ENCODE results near the gene ATIC. TPM values are rescaled to one million over a fixed set of nuclear protein-coding genes. Genes with fewer than 3 reads are reported as not detected.

Gene ATIC
- total and polyA plus RNA-seq, 12 donors: 36.1 to 106 (median 48.0) TPM

DNA sequence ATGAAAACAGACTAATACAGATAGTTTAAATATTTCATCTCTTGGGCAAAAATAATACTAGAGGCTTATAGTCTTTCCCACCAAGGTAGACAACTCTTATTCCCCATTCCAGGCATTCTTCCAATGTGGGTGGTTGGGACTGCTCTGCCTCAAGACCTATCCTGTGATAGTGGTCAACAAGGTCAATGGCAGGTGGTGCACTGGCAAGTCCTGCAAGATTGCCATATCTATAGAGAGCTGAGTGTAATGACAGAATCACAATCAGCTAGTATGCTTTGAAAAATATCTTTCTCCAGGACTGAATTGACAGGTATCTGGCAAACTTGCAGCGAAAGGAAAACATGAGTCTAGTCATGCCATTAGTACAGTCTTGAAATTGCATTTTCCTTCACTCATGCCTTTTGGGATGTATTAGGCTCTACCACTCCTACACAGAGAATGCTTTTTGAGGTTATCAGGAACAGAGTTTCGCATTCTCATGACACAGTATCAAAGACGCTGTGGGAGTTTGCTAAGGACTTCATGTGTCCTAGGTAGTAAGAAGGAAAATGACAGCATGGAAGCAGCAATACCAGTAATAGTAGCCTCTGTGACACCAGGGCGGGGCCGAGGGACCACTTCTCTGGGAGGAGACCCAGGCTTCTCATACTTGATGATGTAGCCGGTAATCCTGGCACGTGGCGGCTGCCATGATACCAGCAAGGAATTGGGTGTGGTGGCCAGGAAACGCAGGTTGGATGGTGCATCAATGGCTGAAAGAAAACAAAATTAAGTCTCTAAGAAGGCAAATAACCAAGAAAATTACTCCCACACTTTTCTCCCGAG is 63.0 kb downstream of the ATIC start:
- Histone ChIP-seq H3K36me3 (peaks cover 0 to 100% (median 13%) of the 10 kb centered on the region in 9 donors), H3K4me1 (no peaks in the 10 kb centered on the region), H3K9me3 (no peaks in the 10 kb centered on the region), H3K4me3 (no peak overlapping the region), H3K27ac (no peak overlapping the region), H3K27me3 (no peaks in the 10 kb centered on the region)
- ATAC-seq: no peak
- WGBS, 2 donors: 94 to 97% methylated on average over 10 of the region's 10 CpGs
- TF ChIP-seq, protein P1, sequence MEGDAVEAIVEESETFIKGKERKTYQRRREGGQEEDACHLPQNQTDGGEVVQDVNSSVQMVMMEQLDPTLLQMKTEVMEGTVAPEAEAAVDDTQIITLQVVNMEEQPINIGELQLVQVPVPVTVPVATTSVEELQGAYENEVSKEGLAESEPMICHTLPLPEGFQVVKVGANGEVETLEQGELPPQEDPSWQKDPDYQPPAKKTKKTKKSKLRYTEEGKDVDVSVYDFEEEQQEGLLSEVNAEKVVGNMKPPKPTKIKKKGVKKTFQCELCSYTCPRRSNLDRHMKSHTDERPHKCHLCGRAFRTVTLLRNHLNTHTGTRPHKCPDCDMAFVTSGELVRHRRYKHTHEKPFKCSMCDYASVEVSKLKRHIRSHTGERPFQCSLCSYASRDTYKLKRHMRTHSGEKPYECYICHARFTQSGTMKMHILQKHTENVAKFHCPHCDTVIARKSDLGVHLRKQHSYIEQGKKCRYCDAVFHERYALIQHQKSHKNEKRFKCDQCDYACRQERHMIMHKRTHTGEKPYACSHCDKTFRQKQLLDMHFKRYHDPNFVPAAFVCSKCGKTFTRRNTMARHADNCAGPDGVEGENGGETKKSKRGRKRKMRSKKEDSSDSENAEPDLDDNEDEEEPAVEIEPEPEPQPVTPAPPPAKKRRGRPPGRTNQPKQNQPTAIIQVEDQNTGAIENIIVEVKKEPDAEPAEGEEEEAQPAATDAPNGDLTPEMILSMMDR (IDR thresholded peaks at IDR 0.05): no peak
- intact Hi-C loops (cut with DNase I): no loop called here
- DNase-seq: no peak

DNA sequence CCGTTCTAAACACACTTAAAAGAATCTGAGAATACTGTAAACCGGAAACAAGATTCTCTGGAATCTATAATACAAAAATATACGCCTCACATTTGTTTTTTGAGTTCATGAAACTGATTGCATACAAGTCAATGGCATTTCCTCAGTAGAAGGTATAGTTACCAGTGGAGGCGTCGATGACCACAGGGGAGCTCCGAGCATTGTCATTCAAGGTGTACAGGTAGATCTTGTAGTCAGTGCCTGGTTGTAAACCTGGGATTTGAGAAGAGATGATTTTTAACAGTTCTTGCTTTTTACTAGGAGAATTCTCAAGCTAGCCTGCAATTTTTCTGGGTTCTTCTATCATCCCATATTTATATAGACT is 63.6 kb downstream of the ATIC start:
- ATAC-seq: no peak
- 94 to 97% methylated on average over 6 of the region's 6 CpGs for WGBS, 2 donors
- no peaks in the 10 kb centered on the region for H3K4me1 ChIP-seq
- intact Hi-C loops (cut with DNase I): no loop called here
- TF ChIP-seq, protein P1 (IDR thresholded peaks at IDR 0.05): no peak
- H3K4me3 ChIP-seq: no peak overlapping the region
- no peak for DNase-seq
- peaks cover 0 to 100% (median 16%) of the 10 kb centered on the region in 9 donors for H3K36me3 ChIP-seq
- no peak overlapping the region for H3K27ac ChIP-seq
- H3K27me3 ChIP-seq: no peaks in the 10 kb centered on the region
- no peaks in the 10 kb centered on the region for H3K9me3 ChIP-seq

DNA sequence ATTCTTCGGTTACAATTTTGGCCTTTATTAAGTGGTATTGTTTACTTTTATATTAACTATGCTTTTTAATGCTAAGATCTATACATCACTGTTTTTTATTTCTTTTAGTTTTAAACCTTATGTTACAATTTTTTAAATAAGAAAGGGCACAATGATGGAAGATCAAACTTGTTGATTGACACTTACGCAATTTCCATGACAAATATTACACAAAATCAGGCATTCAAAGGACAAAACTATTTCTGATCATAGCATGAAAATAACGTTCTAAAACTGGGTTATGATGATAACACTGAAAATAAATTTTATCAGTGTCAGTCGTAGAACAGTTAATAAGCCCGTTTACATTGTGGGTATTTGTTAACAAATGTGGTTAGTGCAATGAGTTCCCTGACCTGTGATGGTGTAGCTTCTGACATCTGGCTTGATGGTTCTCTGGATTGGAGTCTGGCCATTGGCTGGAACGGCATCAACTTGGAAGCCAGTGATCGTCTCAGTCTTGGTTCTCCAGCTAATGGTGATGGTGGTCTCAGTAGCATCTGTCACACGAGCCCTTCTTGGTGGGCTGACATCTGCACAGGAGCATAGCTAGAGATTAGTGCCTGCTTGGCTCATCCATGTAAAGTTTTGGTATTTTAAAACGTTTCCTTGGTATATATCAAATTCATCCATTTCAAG is 64.4 kb downstream of the ATIC start:
- Histone ChIP-seq H3K9me3 (no peaks in the 10 kb centered on the region), H3K36me3 (peaks cover 0 to 100% (median 24%) of the 10 kb centered on the region in 9 donors), H3K27ac (no peak overlapping the region), H3K27me3 (no peaks in the 10 kb centered on the region), H3K4me1 (no peaks in the 10 kb centered on the region), H3K4me3 (no peak overlapping the region)
- DNase-seq (no peak), ATAC-seq (no peak)
- intact Hi-C loops (cut with DNase I): loop anchor here in 1 of 10 donors (1.0 kb wide), 1 partner anchor 9 kb away; no protein-coding TSS in a partner anchor
- WGBS, 2 donors: 87 to 89% methylated on average over 9 of the region's 9 CpGs
- TF ChIP-seq, protein P1 (IDR thresholded peaks at IDR 0.05): no peak

DNA sequence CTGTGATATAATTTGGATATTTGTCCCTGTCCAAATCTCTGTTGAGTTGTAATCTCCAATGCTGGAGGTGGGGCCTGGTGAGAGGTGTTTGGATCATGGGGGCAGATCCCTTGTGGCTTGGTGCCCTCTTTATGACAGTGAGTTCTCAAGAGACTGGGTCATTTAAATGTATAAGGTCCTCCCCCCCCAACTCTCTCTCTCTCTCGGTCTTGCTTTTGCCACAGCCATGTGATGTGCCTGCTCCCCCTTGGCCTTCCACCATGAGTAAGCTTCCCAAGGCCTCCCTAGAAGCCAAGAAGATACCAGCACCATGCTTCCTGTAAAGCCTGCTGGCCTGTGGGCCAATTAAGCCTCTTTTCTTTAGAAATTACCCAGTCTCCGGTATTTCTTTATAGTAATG is 65.4 kb downstream of the ATIC start:
- TF ChIP-seq, protein P1 (IDR thresholded peaks at IDR 0.05): no peak
- intact Hi-C loops (cut with DNase I): no loop called here
- H3K4me3 ChIP-seq: no peak overlapping the region
- no peaks in the 10 kb centered on the region for H3K9me3 ChIP-seq
- WGBS, 2 donors: 90 to 94% methylated on average over 2 of the region's 2 CpGs
- H3K27me3 ChIP-seq: no peaks in the 10 kb centered on the region
- ATAC-seq: no peak
- H3K27ac ChIP-seq: no peak overlapping the region
- H3K4me1 ChIP-seq: no peaks in the 10 kb centered on the region
- no peak for DNase-seq
- peaks cover 0 to 100% (median 25%) of the 10 kb centered on the region in 9 donors for H3K36me3 ChIP-seq
